MCF 10A (cell line): Measurements from ENCODE around the gene NATD1. TPM values are rescaled to one million over a fixed set of nuclear protein-coding genes. Genes with fewer than 3 reads are reported as not detected.

Experiments
- BruUV-seq: library from RNA; stranded (reverse); fragments of 400-500 nt; replicated peaks from 2 replicates; lab custom pipeline; 2021; lab: Mats Ljungman, UMichigan
- CTCF ChIA-PET: fragments of 300-600 bp; sonication (Branson Sonifier 250); formaldehyde crosslinking; extraction: SDS; loops from one replicate; lab custom pipeline; 2021; ENCODE audit warnings: antibody characterized with exemption, inconsistent platforms; lab: Yijun Ruan, JAX
- POLR2A ChIA-PET: fragments of 300-600, 350-650 bp; sonication (Branson Sonifier 250); formaldehyde crosslinking; extraction: SDS; loops from one replicate; lab custom pipeline; 2020; ENCODE audit warnings: antibody characterized with exemption, inconsistent platforms; lab: Yijun Ruan, JAX
- DNase-seq: peaks from one replicate; pipeline ENCODE4 v3.0.0-alpha.2; 2018; ENCODE audit not compliant: unreplicated experiment
- H3K27ac Mint-ChIP-seq: one replicate; pipeline ENCODE4 v1.8.0; 2022; ENCODE audit warnings: mild to moderate bottlenecking, low read depth, mixed read lengths; ENCODE audit not compliant: unreplicated experiment
- H3K27me3 Mint-ChIP-seq: one replicate; pipeline ENCODE4 v1.8.0; 2022; ENCODE audit warnings: mixed read lengths; ENCODE audit not compliant: insufficient read depth, unreplicated experiment
- H3K36me3 Mint-ChIP-seq: one replicate; pipeline ENCODE4 v1.8.0; 2022; ENCODE audit warnings: mild to moderate bottlenecking, moderate library complexity, mixed read lengths; ENCODE audit not compliant: insufficient read depth, unreplicated experiment
- H3K4me1 Mint-ChIP-seq: one replicate; pipeline ENCODE4 v1.8.0; 2022; ENCODE audit warnings: mixed read lengths; ENCODE audit not compliant: insufficient read depth, unreplicated experiment
- H3K4me3 Mint-ChIP-seq: one replicate; pipeline ENCODE4 v1.8.0; 2022; ENCODE audit warnings: mild to moderate bottlenecking, moderate library complexity, mixed read lengths; ENCODE audit not compliant: unreplicated experiment
- H3K9me3 Mint-ChIP-seq: one replicate; pipeline ENCODE4 v1.8.0; 2022; ENCODE audit warnings: mixed read lengths; ENCODE audit not compliant: unreplicated experiment
- CTCF ChIP-seq: fragments of 200-600 bp; IDR thresholded peaks from one replicate; pipeline ENCODE4 v1.8.0; 2022; ENCODE audit warnings: antibody characterized with exemption, mild to moderate bottlenecking; ENCODE audit not compliant: unreplicated experiment
- intact Hi-C: fragments of 100-400 bp; cut with micrococcal nuclease; formaldehyde crosslinking; loops from 2 replicates; pipeline ENCODE4 v1.14.1; 2022
- total RNA-seq: library from RNA; stranded (reverse); gene quantifications from 2 replicates; pipeline ENCODE4 v1.2.3, GENCODE V29; 2022

The NATD1 gene
- total RNA-seq, 1 experiment from 2014 or later: 2.3 TPM

GRCh38 chr17:21271454-21272183, 18.4 kb upstream of the NATD1 start:
- Mint-ChIP-seq H3K4me1 (peaks cover 5% of the 10 kb centered on the region), H3K4me3 (no peak overlapping the region), H3K27me3 (no peaks in the 10 kb centered on the region), H3K27ac (no peak overlapping the region), H3K36me3 (no peaks in the 10 kb centered on the region), H3K9me3 (no peaks in the 10 kb centered on the region)
- BruUV-seq: no TSS peak
- POLR2A ChIA-PET: interaction anchor here (0.6 kb wide), 1 partner anchor 17 kb away, joined by 4 read pairs; no protein-coding TSS in a partner anchor
- CTCF ChIA-PET: interaction anchor here (0.6 kb wide), 1 partner anchor 143 kb away, joined by 4 read pairs; no protein-coding TSS in a partner anchor
- TF ChIP-seq CTCF: no peak
- intact Hi-C loops: no loop called here
- DNase-seq: no peak

- ChIA-PET CTCF (interaction anchor here (0.7 to 1.8 kb wide), 2 partner anchors 10 to 251 kb away, joined by 4 to 6 read pairs; no protein-coding TSS in a partner anchor), POLR2A (no interaction called here)
- H3K36me3 Mint-ChIP-seq: no peaks in the 10 kb centered on the region
- intact Hi-C loops: no loop called here
- no peaks in the 10 kb centered on the region for H3K9me3 Mint-ChIP-seq
- peaks cover 5% of the 10 kb centered on the region for H3K4me1 Mint-ChIP-seq
- no peak for TF ChIP-seq CTCF
- no peak for DNase-seq
- H3K27ac Mint-ChIP-seq: no peak overlapping the region
- H3K27me3 Mint-ChIP-seq: no peaks in the 10 kb centered on the region
- no peak overlapping the region for H3K4me3 Mint-ChIP-seq
- no TSS peak for BruUV-seq
Observed at GRCh38 chr17:21269394-21269793, 16.2 kb upstream of the NATD1 start.

GRCh38 chr17:21268596-21269188, 15.5 kb upstream of the NATD1 start:
- DNase-seq: no peak
- H3K4me3 Mint-ChIP-seq: no peak overlapping the region
- peaks cover 6% of the 10 kb centered on the region for H3K4me1 Mint-ChIP-seq
- no peaks in the 10 kb centered on the region for H3K27me3 Mint-ChIP-seq
- no peaks in the 10 kb centered on the region for H3K36me3 Mint-ChIP-seq
- no peaks in the 10 kb centered on the region for H3K9me3 Mint-ChIP-seq
- no peak for TF ChIP-seq CTCF
- ChIA-PET CTCF (interaction anchor here (1.8 kb wide), 1 partner anchor 11 kb away, joined by 6 read pairs; no protein-coding TSS in a partner anchor), POLR2A (no interaction called here)
- intact Hi-C loops: no loop called here
- BruUV-seq: no TSS peak
- no peak overlapping the region for H3K27ac Mint-ChIP-seq

- peak; percentile 94 for DNase-seq
- no peak for TF ChIP-seq CTCF
- Mint-ChIP-seq H3K27me3 (no peaks in the 10 kb centered on the region), H3K36me3 (no peaks in the 10 kb centered on the region), H3K27ac (peak overlapping the region; percentile 52), H3K4me1 (peaks cover 13% of the 10 kb centered on the region), H3K4me3 (no peak overlapping the region), H3K9me3 (no peaks in the 10 kb centered on the region)
- no TSS peak for BruUV-seq
- ChIA-PET CTCF (interaction anchor here (0.7 to 1.5 kb wide), 2 partner anchors 16 to 1037 kb away, joined by 3 to 7 read pairs; no protein-coding TSS in a partner anchor), POLR2A (interaction anchor here (0.9 to 1.8 kb wide), 10 partner anchors 9 to 221 kb away, joined by 3 to 16 read pairs (median 4); partner anchors contain the start of genes TMEM11 and USP22)
- intact Hi-C loops: no loop called here
Observed at GRCh38 chr17:21263376-21263775, 10.2 kb upstream of the NATD1 start.
